NCI-H2196 treated with DMSO at 0.1 percent for 48 hours (cell line): ENCODE results near the gene PFKL.

Source experiments
- DNase-seq: peaks from one replicate; lab custom pipeline; 2025; ENCODE audit not compliant: unreplicated experiment; lab: John Stamatoyannopoulos, UW

The PFKL gene

DNA sequence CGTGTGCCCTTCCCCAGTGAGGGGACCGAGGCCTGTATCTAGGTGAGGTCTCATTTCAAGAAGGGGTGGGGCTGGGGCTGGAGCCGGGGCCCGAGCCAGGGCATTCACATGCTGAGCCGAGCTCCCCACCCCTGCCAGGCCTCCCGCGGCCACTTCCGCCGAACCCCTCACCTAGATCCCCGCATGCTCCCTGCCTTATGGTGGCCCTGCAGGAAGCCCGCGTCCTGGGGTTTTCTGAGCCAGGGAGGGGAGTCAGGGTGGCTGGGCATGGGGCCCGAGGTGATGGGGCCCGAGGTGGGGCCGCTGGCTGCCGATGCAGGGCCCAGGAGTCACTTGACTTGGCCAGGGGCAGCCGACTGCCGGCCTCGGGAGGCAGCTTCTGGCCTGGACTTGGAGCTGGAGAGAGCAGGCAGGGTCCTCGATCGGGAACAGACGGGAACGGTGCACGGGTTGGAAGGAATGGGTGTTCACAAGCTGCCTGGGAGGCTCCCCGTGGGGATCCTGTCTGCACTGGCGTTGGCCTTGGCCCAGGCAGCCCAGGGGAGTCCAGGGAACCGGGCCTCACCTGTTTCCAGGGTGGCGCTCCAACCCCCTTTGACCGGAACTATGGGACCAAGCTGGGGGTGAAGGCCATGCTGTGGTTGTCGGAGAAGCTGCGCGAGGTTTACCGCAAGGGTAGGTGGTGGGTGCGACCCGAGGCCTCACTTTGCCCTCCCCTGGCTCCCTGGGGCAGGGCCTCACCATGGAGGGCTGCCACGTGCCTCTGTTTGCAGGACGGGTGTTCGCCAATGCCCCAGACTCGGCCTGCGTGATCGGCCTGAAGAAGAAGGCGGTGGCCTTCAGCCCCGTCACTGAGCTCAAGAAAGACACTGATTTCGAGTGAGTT lies 25.8 kb downstream of the PFKL start:
- no peak for DNase-seq

DNA sequence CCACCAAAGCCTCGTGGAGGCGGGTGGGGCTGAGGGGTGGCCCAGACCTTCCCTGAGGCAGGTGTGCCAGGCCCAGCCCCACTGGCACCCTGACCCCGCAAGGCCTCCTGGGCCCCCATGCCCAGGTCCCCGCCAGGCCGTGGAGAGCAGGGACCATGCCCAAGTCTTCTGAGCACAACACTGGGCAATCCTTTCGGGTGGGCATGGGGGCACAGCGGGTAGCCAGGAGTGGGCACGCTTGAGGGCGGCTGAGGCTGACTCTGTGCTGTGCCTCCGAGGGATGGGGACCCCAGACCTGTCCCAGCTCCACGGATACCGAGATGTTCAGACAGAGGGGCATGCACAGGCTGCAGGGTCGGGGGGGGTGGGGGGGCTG lies 26.4 kb downstream of the PFKL start:
- no peak for DNase-seq

DNA sequence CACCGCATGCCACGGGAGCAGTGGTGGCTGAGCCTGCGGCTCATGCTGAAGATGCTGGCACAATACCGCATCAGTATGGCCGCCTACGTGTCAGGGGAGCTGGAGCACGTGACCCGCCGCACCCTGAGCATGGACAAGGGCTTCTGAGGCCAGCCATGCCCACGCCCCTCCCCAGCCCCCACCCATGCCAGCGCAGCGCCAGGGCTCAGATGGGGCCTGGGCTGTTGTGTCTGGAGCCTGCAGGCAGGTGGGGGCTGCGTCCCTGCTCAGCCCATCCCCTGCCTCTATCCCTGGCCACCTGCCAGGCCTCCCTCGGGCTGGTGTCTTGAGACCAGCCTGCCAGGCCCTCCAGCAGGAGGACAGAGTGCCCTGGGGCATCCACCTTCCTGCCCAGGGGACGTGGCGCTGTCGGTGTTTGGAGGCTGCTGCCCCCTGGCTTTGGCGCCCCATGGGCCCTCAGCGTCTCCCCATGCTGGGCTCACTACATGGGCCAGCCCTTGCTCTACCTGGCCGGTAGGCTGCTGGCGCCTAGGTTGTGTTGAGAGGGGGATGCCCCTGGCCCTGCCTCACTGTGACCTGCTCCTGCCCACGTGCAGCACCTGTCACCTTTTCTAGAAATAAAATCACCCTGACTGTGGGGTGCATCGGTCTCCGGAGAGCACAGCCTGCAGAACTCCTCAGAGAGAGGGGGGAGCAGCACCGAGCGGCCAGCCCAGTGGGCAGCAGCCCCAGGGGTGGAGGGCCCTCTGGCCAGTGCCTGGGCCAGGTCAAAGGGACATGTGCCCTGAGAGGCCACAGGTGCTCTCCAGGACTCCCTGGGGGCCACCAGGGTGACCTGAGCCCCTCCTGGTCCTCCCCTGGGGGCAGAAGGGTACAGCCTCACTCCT lies 27.1 kb downstream of the PFKL start:
- no peak for DNase-seq

DNA sequence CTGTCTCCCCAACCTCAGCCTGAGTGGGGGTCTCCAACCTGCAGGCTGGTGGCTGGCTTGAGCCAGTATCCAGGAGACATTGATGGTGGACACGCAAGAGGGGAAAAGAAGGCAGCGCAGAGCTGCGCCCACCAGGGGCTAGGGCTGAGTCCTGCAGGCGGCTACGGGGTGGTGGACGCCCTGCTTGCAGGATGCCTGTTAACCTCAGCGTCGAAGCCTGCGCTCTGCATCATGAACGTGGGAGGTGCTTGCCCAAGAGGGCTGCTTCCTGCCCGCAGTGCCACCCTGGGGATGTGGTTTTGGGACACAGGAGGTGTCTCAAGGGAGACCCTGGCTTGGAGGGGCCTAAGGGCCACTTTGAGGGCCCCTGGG lies 27.7 kb downstream of the PFKL start:
- DNase-seq, result no peak

DNA sequence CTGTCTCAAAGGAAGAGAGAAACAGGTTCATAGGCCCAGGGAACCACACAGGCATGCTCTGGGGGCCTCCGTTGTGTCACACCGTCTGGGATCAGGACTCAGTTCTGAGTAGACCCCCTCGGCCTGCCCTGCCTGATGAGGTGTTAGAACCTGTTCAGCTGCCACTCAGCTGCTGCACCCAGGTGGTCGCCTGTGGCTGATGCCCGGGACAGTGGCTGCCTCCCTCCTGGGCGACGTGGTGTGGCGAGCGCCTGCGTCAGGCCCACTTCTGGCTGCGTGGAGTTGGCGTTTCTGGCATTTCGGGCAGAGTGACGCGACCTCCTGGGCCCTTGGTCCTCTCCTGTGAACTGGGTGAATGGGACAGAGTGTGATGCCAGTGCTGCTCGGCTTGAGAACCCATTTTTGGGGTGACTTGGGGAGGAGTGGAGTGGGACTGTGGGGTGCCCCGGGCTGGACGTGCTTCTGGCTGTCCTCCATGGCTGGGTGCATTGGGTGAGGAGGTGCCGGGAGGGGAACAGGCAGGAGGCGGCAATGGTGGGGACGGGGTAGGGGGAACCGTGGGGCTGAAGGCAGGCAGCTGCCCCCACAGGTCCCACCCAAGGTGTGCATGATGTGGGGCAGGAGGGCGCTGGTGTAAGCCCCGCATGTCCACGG lies 28.5 kb downstream of the PFKL start:
- no peak for DNase-seq

DNA sequence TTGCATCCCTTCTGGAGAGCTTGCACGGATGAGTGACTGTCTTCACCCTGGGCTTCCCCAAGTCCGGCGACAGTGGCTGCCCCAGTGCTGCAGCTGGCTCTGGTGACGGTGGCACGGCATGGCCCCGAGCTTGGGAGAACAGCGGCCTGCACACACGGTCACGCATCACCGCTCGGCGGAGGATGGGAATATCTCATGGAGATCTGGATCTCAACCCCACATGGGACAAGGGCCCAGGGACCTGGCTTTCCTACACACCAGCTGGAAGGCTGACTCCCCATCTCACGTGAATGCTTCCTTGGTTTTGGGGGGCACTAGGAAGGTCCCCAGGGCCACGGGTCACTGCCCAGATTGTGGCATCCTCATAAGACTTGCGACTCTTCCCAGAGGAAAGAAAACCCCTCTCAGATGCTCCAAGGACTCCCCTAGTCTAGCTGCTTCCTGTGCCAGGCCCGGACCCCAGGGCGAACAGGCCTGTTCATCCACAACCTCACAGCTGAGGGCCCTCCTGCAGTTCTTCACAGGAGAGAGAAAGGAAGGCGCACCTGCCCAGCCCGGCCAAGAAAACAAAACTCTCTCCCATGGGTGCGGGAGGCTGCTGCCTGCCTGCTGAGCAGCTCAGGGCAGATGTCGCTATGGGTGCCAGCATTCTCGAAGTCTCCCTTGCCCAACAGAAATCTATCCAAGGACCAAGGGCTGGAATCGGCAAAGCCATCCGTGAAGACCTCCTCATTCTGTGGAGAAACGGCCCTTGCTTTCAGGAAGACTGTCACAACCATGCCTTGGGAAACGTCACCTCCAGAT lies 29.4 kb downstream of the PFKL start:
- no peak for DNase-seq

DNA sequence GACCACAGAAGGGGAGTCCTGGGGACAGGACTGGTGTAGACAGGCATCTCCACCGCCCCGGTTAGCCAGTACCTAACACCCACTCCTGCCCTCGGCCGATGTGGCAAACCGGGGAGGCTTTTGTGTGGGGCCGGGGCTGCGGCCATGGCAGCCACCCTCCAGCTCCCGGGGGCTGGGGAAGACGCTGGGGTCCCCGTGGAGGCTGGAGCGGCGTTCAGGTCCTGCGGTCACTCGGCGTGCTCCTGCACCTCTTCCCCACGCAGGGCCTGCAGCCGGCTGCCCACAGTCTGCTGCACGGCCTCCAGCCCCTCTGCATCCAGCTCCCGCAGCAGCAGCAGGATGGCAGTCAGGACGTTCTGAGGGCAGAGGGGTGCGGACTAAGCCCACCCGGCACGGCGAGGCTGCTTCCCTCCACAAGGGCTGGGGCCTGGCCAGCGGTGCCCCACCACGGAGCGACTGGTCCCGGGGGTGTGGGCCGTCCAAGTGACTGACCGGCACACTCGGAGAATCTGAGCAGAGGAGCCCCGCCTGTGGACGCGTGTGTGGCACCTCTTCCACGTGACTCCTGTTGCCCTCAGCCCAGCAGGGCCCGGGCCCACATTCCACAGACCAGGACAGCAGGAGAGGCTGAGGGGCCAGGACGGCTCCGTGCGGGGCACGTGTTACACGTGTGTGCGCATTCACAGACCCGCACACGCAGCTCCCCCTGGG lies 30.3 kb downstream of the PFKL start:
- no peak for DNase-seq

DNA sequence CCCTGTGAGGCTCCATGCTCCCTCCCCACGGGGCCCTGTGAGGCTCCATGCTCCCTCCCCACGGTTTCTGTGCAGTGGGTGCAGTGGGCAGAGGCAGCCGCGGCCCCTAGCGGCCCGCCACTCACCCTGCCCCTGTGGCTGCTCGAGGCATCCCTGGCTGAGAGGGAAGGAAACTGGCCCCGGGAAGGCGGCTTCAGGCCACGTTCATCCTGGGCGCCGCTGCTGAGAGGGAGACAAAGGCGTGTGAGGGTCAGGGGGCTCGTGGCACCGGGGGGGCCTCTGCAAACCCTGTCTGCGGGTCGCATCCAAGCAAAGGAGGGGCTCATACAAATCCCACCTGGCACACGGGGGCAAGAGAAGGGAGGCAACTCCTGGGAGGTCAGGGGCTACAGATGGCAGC lies 30.8 kb downstream of the PFKL start:
- DNase-seq, result no peak

DNA sequence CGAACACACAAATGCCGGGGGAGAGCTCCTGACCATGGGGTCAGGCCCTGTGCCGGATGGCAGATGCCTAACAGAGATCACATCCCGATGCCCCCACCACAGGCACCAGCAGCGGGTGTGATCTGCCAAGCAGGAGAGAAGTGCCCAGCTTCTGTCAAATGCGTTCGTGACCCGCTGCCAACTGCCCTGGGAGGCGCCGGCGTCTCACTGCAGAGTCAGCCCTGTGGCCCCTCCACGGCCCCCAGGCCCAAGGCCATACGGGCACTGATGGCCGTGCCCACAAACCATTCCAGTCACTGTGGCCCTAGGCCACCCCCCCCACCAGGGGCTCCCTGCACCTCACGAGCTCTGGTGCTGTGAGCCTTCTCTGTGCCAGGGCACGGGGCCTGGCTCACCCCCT lies 31.4 kb downstream of the PFKL start:
- DNase-seq, result no peak

DNA sequence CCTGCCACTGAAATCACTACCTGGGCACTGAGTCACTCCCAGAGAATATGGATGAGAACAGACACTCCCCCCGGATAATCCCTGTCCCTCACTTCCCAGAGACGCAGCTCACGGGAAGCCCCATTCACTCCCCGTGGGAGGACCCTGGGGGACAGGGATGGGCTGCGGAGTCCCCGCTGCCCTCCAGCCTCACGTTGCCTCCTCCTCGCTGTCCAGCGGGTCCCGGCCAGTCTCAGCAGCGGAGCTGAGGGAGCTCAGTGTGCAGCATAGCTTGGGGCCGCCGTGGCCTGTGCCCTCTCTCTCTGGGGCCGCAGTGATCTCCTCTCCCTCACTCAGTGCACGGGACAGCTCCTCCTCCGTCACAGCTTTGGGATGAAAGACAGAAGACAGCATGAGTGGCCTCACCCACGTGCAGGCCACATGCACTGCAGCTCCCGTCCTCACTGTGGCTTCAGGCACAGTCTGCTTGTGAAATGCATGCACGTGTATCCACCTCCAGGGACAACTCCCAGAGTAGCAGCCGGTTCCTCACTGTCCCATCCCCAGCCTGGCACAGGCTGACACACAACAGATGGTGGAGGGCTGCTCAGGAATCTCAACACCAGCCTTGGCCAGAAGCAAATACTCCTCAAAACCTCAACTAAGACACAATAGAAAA lies 31.9 kb downstream of the PFKL start:
- no peak for DNase-seq

DNA sequence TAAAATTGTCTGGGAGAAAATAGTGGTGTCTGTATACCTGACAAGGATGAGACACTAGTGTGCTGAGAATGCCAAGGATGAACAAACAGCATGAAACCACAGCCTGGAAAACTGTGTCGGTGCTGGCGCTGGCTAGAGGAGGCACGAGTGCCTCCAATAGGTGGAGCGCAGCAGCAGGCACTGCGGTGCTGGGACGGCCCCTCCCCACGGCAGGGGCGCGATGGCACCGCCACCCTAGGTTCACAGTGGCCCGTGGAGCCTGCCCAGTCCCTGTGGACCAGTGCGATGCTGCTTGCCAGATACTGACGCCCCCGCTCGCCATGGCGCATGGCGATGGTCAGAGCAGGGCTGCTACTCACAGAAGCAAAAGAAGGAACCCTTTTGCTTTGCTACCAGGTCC lies 32.5 kb downstream of the PFKL start:
- no peak for DNase-seq

DNA sequence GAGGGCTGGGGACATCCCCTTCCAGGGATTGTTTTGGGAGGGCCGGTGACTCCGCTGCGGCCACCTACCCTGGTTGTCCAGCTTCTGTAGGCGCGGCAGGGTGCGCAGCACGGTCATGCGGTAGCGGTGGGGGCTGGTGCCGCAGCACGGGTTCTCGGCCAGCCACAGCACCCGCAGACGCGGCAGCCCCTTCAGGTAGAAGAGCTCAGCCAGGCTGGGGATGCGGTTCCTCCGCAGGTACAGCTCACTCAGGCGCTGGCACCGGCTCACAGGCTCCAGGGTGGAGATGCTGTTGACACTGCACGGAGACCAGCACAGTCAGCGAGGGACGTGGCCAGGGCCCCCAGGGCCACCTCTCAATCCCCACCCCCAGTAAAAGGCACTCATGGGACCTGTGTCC lies 33.1 kb downstream of the PFKL start:
- no peak for DNase-seq

DNA sequence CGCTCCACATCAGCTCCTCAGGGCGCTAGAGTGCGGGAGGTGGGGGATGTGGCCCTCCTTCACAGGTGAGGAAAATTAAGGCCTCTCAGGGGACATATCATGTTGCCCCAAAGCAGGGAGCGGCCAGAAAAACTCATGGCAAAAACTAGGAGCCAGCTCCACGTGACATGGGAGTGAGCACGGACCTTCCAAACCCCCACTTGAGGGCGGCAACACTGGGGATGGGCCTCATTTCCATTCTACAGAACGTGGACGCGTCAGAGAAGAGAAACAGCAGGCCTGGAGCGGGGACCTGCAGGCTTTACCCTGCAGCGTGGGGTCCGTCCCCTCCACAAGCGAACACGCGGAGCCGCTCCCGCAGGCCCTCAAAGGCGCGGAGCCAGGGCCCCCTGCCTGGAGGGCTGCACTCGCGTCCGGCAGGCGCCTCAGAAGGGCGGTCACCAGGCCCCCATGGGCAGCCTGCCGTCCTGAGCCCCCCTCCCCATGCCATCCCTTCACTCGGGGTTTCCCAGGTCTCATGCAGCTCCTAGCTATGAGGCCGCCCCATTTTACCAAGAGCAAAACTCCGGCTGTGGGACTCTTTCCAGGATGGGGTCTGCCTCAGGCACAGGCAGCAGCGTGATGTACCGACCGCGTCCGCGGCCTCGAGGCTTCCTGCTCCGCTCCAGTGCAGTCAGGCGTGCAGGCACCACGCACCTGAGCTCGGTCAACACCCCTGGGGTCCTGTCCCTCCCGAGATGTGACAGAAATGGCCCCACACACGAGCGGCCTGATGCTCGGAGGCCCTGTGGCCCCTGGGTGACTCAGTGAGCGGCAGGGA lies 33.9 kb downstream of the PFKL start:
- DNase-seq, result no peak

DNA sequence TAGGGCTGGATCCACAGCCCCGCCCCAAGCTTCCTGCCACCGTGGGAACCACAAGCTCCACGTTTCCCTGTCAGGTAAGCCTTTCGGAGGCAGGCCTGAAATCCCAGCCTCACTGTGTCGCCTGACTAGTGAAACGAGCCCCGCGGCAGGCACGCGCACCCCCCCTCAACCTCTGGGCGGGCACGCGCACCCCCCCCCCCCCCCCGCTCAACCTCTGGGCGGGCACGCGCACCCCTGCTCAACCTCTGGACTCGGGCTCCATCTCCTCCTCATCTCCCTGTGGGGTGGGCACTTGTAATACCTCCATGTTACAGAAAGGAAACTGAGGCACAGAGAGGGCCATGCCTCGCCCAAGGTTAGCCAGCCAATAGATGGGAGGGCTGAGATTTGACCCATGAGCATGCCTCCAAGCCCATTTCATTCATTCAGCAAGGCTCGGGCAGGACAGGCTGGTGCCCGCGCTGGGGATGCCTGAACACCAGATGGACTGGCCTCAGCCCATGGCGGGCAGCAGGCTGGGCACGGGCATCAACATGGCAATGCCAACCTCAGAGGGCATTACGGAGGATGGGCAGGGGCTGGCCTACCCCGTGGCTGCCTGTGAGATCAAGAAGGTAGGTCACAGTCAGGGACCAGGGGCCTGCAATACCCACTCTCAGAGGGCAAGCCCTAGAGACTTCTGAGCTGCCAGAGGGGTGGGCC lies 34.6 kb downstream of the PFKL start:
- no peak for DNase-seq

DNA sequence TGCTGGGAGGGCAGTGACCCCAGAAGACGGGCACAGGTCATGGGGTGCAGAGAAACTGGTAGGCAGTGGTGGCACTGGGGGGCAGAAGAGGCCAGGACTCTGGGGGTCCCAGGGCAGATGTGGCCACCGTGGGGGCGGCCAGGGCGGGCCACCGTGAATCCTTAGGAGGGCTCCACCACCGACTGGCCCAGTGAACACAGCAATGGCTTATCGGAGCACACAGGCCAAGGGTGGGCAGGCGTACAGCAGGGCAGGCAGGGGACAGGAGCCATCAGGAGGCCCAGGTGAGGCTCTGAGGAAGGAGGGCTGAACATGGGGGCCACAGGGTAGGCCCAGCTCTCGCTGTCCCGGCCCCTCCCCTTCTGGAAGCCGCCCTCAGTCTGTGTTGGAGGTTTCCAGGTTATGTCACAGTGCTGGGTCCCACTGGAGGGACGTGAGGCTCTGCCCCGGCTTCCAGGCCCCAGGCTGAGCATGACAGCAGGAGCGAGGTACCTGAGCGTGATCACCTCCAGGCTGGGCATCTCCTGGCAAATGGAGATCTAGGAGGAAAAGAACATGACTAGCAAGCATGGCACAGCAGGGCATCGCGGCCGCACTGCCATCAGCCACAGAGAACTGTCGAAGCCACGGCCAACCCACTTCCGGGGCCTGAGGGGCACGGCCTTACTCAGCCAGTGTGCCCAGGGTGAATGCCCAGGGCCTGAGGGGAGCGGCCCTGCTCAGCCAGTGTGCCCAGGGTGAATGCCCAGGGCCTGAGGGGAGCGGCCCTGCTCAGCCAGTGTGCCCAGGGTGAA lies 35.6 kb downstream of the PFKL start:
- no peak for DNase-seq

DNA sequence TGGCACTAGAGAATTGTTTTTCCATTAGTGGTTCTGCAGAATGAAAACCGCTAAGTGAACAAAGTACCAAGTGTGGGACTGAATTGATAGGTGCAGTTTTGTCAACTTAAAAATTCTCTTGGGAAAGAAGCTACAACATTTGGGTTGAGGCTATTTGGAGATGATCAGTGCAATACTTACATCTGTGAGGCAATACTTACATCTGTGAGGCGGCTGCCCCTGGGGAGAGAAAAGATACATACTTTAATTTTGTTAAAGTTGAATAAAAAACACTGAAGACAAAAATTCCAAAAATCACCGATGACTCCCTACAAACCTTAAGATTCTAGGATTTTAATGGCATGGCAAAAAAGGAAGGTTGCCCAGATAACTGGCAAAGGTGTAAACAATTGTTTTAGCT lies 37.6 kb downstream of the PFKL start:
- no peak for DNase-seq
